ENCODE measurements around the gene GH1.
"Not testable (repeated sequence)": the region's sequence is repeated elsewhere in the genome, so short reads cannot be mapped to it uniquely, and the experiment has no call there.

The GH1 gene

GRCh38 chr17:63871646-63872365 is 46.8 kb downstream of the GH1 start:
- not testable (repeated sequence) for H3K27ac Mint-ChIP-seq, H3K9me3 Mint-ChIP-seq, H3K36me3 Mint-ChIP-seq, H3K27me3 Mint-ChIP-seq, H3K4me3 Mint-ChIP-seq, H3K4me1 Mint-ChIP-seq

DNA sequence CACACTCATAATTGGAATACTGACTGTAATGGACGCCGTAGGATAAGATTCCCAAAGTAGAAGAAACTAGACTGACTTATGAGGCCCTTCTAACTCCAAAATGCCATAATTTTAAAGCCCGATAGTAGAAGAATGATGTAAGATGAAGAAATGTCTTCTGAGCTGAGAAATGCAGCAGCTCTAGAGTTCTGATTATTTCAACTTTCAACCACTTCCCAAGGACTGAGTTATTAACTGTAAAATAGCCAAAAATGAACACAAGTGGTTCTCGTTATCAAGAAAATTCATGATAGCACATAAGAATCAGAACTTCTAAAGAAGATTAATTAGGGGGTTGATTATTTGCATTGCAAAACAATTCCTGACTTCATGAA is 48.4 kb downstream of the GH1 start:
- H3K36me3 Mint-ChIP-seq, H3K27me3 Mint-ChIP-seq, H3K4me3 Mint-ChIP-seq, H3K4me1 Mint-ChIP-seq, H3K27ac Mint-ChIP-seq, H3K9me3 Mint-ChIP-seq: not testable (repeated sequence)

- H3K27ac Mint-ChIP-seq, H3K4me1 Mint-ChIP-seq, H3K4me3 Mint-ChIP-seq, H3K9me3 Mint-ChIP-seq, H3K27me3 Mint-ChIP-seq, H3K36me3 Mint-ChIP-seq: not testable (repeated sequence)
Observed at GRCh38 chr17:63869491-63870291, 48.9 kb downstream of the GH1 start.
